Measurements from ENCODE around the gene PHOX2A.

PHOX2A gene

DNA sequence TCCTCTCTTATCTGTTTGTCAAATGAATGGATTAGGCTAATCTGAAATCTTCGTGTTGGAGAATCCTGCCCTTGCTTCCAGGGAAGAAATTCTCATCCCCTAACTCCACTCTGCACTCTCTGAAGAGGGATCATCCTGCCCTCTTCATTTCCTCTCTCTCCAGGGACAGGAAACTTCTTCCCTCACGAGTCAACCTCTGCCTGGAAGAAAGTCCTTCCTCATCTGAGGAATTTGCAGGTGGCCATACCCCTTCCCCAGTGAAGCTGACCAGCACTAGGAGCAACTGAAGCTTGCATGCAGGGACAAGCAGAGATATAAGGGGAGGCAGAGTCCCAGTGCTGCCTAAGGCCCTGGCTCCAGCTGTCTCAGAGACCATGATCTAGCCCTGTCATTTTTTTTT is 3.6 kb upstream of the PHOX2A start:
- no peak for DNase-seq

GRCh38 chr11:72245263-72245816 is 1.4 kb upstream of the PHOX2A start:
- no peak for DNase-seq

- DNase-seq = no peak
Measured at GRCh38 chr11:72244361-72245262, 636 bp upstream of the PHOX2A start.

GRCh38 chr11:72243173-72244059 is 560 bp downstream of the PHOX2A start:
- no peak for DNase-seq

- DNase-seq = no peak
Measured at GRCh38 chr11:72242141-72242540, 1.8 kb downstream of the PHOX2A start.

GRCh38 chr11:72241291-72241781 is 2.6 kb downstream of the PHOX2A start:
- DNase-seq = no peak

DNA sequence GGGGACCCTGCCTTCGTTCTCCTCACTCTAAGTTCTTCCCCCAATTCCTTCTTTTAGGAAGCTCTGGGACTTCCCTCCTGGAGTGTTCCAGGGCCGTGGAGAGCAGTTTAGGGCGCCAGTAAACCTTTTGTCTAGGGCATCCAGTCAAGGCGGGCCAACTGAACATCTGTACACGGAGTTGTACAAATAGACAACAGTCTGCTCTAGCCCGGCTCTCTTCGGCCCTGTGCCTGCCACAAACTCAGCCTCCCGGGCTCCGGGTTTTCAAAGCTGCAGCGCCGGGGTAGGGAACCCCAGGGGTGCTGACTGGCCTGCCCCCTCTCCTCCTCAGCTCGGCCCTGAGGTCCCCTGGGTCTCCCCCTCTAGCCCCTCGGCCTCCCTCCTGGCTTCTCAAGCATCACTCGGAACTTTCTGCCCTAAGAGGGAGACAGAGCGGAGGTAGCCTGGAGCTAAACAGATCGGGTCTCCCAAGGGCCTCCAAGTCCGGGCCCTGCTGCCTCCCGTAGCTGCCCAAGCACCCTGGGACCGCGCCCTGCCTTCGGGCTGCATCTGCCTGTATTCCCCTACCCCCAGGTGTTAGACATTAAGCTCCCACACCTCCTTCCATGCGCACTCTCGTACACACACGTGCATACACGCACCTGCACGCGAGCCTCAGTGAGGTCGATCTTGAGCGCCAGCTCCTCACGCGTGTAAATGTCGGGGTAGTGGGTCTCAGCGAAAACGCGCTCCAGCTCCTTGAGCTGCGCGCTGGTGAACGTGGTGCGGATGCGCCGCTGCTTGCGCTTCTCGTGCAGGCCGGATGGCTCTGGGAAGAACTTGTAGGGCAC is 3.3 kb downstream of the PHOX2A start:
- peak in 1 of 4 experiments; percentile 8 for DNase-seq

DNA sequence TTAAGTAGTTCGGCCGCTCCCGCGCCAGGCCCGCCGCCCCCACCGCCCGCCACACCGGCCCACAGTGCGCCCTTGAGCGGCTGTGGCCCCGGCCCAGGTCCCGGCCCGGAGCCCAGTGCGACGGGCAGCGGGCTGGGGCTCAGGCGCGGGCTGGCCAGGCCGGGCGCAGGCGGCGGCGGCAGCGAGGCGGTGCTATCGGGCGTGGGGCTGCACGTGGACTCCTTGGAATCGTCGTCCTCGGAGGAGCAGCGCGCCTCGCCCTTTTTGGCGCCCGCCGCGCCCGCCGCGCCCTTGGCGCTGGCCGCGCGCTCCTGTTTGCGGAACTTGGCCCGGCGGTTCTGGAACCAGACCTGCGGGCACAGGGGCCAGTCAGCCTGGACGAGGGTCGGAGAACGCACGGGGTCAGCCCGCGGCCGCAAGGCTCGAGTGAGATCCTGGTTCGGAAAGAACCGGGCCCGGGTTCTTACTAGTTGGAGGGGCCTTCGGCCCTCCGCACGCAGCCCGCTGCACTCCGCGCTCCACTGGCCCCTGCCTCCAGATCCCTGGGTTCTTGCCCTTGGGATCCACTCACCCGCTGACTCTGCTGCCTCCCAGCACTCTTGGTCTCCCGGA is 4.0 kb downstream of the PHOX2A start:
- no peak for DNase-seq

DNA sequence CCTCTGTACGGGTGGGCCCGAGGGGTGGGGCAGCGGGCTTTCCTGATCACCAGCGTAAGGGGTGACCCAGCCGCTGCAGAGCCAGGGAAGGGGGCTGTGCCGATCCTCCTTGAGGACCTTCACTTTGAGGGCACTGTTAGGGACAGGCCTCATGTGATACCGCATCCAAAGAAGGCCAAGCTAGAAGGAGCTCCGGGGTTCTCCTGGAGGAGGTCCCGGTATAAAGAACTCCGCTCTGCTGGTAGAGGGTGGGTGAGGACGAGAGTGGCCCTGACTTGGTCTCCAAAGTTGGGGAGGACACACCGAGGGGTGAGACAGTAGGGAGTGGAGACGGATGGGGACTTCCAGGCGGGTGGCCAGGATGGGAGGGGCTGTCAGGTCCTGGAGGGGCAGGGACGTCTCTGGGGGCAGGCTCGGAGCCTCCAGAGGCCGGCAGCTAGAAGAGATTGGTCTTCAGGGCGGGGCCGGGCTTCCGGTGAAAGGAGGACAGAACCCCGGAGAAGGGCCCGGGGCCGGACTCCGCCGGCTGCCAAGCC is 4.6 kb downstream of the PHOX2A start:
- no peak for DNase-seq

GRCh38 chr11:72238492-72239312 is 5.3 kb downstream of the PHOX2A start:
- DNase-seq = no peak

- peak in 1 of 4 experiments; percentile 13 for DNase-seq
Measured at GRCh38 chr11:72238040-72238450, 5.9 kb downstream of the PHOX2A start.

GRCh38 chr11:72237112-72237931 is 6.7 kb downstream of the PHOX2A start:
- no peak for DNase-seq

GRCh38 chr11:72236774-72237111 is 7.2 kb downstream of the PHOX2A start:
- DNase-seq = no peak

DNA sequence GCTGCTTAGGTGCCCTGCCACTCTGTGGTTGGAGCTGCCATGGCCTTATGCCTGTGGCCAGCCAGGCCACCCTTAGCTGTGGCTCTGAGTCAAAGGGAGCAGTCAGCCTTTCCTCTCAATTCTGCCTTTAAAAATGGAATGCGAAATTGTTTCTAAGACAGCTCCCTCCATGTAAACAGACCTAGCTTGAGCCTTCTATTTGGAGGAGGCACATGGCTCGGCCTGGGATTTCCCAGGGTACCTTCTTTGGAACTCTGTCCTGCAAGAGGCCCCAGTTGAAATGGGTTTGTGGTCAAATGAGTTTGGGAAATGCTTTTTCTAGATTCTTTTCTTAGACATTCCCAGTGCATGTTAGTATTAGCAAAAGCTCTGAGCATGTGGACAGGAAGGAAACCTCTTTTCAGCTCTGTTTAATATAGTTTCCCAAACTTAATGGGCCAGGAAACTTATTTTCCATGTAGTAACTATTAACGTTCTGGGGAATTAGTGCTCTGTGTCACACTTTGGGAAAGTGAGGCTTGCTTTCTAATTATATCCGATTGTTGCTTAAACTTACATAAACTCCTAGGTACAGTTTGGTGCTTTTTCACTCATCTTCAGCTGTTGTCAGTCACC is 7.8 kb downstream of the PHOX2A start:
- DNase-seq = no peak

DNA sequence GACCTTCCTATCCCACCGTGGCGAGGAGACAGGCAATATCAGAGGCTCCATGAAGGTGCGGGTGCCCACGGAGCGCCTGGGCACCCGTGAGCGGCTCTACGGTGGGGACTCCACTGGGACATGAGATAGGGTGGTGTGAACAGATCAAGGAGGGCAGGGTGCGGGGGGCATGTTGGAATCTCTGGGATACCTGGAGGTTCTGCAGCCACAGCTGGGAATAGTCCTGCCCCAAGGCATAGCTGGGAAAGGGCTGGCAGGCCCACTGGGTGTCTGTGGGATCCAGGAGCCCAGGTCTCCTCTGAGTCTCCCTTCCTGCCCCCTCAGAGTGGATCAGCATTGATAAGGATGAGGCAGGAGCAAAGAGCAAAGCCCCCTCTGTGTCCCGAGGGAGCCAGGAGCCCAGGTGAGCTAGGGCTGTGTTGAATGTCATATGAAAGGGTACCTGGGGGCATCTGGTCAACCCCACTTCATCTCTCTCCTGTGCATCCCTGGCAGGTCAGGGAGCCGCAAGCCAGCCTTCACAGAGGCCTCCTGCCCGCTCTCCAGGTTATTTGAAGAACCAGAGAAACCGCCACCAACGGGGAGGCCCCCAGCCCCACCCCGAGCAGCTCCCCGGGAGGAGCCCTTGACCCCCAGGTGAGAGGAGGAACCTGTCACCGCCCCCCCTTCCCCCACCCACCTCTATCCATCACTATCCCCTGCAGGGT is 8.5 kb downstream of the PHOX2A start:
- DNase-seq = no peak

GRCh38 chr11:72234920-72235319 is 9.1 kb downstream of the PHOX2A start:
- no peak for DNase-seq

GRCh38 chr11:72234514-72234830 is 9.5 kb downstream of the PHOX2A start:
- DNase-seq = no peak

- no peak for DNase-seq
Measured at GRCh38 chr11:72233773-72234513, 10.0 kb downstream of the PHOX2A start.

Data from activated naive CD4-positive, alpha-beta T cell (primary cell).